ENCODE data around the gene PRKCH. TPM values are rescaled to one million over a fixed set of nuclear protein-coding genes. Genes with fewer than 3 reads are reported as not detected.

PRKCH gene
- polyA plus RNA-seq, 1 donor from 2014 or later = 2.0 TPM

DNA sequence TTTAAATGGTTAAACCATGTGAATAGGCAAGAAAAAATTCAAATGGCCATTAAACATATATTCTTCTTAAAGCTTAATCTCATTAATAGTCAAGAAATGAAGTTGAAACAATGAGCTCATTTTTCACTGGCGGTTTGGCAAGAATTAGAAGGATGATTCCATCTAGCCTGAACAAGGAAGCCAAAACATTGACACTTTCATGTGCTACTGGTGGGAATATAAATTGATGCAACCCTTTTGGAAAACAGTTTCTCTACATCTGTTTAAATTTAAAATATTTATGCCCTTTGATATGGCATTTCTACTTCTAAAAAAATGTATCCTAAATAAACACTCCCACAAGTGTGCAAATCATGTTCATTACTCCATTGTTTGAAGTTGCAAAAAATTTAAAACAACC, 199.2 kb downstream of the PRKCH start:
- Histone ChIP-seq H3K9me3 (ENCODE audit: low read length) (no peaks in the 10 kb centered on the region), H4K20me1 (ENCODE audit: insufficient read depth) (no peaks in the 10 kb centered on the region), H3K4me2 (ENCODE audit: low read length) (no peak overlapping the region), H3K27ac (ENCODE audit: low read length) (no peak overlapping the region), H3F3A (ENCODE audit: insufficient read depth, low read length, poor library complexity, severe bottlenecking) (no peaks in the 10 kb centered on the region), H3K27me3 (ENCODE audit: insufficient read depth, low read depth, low read length) (no peaks in the 10 kb centered on the region), H3K9ac (ENCODE audit: low read length) (no peak overlapping the region), H3K36me3 (ENCODE audit: insufficient read depth, low read length) (no peaks in the 10 kb centered on the region), H3K4me3 (ENCODE audit: low read length) (no peak overlapping the region), H3K9me2 (ENCODE audit: insufficient read depth, low read length) (no peaks in the 10 kb centered on the region), H2AFZ (ENCODE audit: low read depth, low read length) (no peak overlapping the region), H3K79me2 (replicated peaks; ENCODE audit: insufficient read depth, low read length) (no peaks in the 10 kb centered on the region)
- TF ChIP-seq MXI1 (conservative IDR thresholded peaks at IDR 0.05; ENCODE audit: poor library complexity, severe bottlenecking) = no peak
- TF ChIP-seq SMC3 (conservative IDR thresholded peaks at IDR 0.05; ENCODE audit: poor library complexity) = no peak
- TF ChIP-seq, protein P1, sequence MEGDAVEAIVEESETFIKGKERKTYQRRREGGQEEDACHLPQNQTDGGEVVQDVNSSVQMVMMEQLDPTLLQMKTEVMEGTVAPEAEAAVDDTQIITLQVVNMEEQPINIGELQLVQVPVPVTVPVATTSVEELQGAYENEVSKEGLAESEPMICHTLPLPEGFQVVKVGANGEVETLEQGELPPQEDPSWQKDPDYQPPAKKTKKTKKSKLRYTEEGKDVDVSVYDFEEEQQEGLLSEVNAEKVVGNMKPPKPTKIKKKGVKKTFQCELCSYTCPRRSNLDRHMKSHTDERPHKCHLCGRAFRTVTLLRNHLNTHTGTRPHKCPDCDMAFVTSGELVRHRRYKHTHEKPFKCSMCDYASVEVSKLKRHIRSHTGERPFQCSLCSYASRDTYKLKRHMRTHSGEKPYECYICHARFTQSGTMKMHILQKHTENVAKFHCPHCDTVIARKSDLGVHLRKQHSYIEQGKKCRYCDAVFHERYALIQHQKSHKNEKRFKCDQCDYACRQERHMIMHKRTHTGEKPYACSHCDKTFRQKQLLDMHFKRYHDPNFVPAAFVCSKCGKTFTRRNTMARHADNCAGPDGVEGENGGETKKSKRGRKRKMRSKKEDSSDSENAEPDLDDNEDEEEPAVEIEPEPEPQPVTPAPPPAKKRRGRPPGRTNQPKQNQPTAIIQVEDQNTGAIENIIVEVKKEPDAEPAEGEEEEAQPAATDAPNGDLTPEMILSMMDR (IDR thresholded peaks at IDR 0.05; ENCODE audit: poor library complexity, severe bottlenecking) = no peak
- no peak for TF ChIP-seq EP300 (conservative IDR thresholded peaks at IDR 0.05; ENCODE audit: poor library complexity, severe bottlenecking)
- TF ChIP-seq POLR2AphosphoS5 (IDR thresholded peaks at IDR 0.05) = no peak
- no peak for TF ChIP-seq EZH2 (IDR thresholded peaks at IDR 0.05; ENCODE audit: borderline replicate concordance, insufficient read depth, low read length, poor library complexity, severe bottlenecking)
- TF ChIP-seq TAF1 (IDR thresholded peaks at IDR 0.05; ENCODE audit: low read depth) = no peak
- no peak for TF ChIP-seq RAD21 (conservative IDR thresholded peaks at IDR 0.05)
- TF ChIP-seq, protein P2, sequence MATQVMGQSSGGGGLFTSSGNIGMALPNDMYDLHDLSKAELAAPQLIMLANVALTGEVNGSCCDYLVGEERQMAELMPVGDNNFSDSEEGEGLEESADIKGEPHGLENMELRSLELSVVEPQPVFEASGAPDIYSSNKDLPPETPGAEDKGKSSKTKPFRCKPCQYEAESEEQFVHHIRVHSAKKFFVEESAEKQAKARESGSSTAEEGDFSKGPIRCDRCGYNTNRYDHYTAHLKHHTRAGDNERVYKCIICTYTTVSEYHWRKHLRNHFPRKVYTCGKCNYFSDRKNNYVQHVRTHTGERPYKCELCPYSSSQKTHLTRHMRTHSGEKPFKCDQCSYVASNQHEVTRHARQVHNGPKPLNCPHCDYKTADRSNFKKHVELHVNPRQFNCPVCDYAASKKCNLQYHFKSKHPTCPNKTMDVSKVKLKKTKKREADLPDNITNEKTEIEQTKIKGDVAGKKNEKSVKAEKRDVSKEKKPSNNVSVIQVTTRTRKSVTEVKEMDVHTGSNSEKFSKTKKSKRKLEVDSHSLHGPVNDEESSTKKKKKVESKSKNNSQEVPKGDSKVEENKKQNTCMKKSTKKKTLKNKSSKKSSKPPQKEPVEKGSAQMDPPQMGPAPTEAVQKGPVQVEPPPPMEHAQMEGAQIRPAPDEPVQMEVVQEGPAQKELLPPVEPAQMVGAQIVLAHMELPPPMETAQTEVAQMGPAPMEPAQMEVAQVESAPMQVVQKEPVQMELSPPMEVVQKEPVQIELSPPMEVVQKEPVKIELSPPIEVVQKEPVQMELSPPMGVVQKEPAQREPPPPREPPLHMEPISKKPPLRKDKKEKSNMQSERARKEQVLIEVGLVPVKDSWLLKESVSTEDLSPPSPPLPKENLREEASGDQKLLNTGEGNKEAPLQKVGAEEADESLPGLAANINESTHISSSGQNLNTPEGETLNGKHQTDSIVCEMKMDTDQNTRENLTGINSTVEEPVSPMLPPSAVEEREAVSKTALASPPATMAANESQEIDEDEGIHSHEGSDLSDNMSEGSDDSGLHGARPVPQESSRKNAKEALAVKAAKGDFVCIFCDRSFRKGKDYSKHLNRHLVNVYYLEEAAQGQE (IDR thresholded peaks at IDR 0.05; ENCODE audit: borderline replicate concordance) = no peak

DNA sequence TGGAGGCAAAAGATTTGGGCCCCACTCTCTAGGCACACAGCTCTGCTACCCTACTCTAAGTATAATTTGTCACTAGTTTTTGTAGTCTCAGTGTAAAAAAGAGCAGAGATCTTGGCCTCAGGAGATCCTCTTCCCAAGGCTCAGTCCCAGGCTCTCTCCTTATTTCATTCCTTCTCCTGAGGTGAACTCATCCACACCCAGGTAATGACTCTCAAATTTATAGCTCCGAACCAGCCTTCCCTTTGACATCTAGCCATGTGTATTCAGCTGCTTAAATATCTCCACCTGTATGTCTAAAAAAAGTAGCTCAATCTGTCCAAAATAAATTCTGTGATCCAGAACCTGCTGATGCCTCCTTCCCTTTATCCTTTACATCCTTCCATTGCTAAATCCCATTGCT, 200.4 kb downstream of the PRKCH start:
- H3K4me3 ChIP-seq (ENCODE audit: low read length) = no peak overlapping the region
- H3K27me3 ChIP-seq (ENCODE audit: insufficient read depth, low read depth, low read length) = no peaks in the 10 kb centered on the region
- H3K27ac ChIP-seq (ENCODE audit: low read length) = no peak overlapping the region
- no peaks in the 10 kb centered on the region for H3F3A ChIP-seq (ENCODE audit: insufficient read depth, low read length, poor library complexity, severe bottlenecking)
- no peaks in the 10 kb centered on the region for H3K36me3 ChIP-seq (ENCODE audit: insufficient read depth, low read length)
- H3K9me3 ChIP-seq (ENCODE audit: low read length) = no peaks in the 10 kb centered on the region
- H3K79me2 ChIP-seq (replicated peaks; ENCODE audit: insufficient read depth, low read length) = no peaks in the 10 kb centered on the region
- no peaks in the 10 kb centered on the region for H3K9me2 ChIP-seq (ENCODE audit: insufficient read depth, low read length)
- no peak overlapping the region for H3K9ac ChIP-seq (ENCODE audit: low read length)
- no peak overlapping the region for H2AFZ ChIP-seq (ENCODE audit: low read depth, low read length)
- H3K4me2 ChIP-seq (ENCODE audit: low read length) = no peak overlapping the region
- H4K20me1 ChIP-seq (ENCODE audit: insufficient read depth) = no peaks in the 10 kb centered on the region
- no peak for TF ChIP-seq EZH2 (IDR thresholded peaks at IDR 0.05; ENCODE audit: borderline replicate concordance, insufficient read depth, low read length, poor library complexity, severe bottlenecking)

DNA sequence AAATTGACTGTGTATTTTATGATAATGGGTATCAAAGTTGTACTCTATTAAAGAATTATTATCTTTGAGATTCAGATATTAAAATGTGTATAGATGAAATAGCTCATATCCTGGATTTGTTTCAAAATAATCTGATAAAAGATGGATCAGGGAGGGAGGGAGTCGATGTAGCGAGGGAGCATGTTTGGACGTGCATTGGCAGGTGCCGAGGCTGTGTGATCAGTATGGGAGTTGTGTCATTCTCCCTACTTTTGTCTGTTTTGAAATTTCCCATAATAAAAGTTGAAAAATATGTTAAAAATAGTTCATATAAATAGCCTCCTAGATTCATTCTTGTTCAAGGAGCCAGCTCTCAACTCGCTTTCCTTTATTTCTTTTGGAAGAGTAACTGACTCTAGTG, 202.4 kb downstream of the PRKCH start:
- H2AFZ ChIP-seq (ENCODE audit: low read depth, low read length) = no peak overlapping the region
- no peaks in the 10 kb centered on the region for H3K9me3 ChIP-seq (ENCODE audit: low read length)
- no peak for TF ChIP-seq SMC3 (conservative IDR thresholded peaks at IDR 0.05; ENCODE audit: poor library complexity)
- no peak for TF ChIP-seq TAF1 (IDR thresholded peaks at IDR 0.05; ENCODE audit: low read depth)
- TF ChIP-seq, protein P2 (IDR thresholded peaks at IDR 0.05; ENCODE audit: borderline replicate concordance) = no peak
- no peak for TF ChIP-seq EP300 (conservative IDR thresholded peaks at IDR 0.05; ENCODE audit: poor library complexity, severe bottlenecking)
- H3K9ac ChIP-seq (ENCODE audit: low read length) = no peak overlapping the region
- H3K4me3 ChIP-seq (ENCODE audit: low read length) = no peak overlapping the region
- no peaks in the 10 kb centered on the region for H3K79me2 ChIP-seq (replicated peaks; ENCODE audit: insufficient read depth, low read length)
- no peaks in the 10 kb centered on the region for H3K27me3 ChIP-seq (ENCODE audit: insufficient read depth, low read depth, low read length)
- no peak overlapping the region for H3K4me2 ChIP-seq (ENCODE audit: low read length)
- H3K27ac ChIP-seq (ENCODE audit: low read length) = no peak overlapping the region
- H4K20me1 ChIP-seq (ENCODE audit: insufficient read depth) = no peaks in the 10 kb centered on the region
- no peaks in the 10 kb centered on the region for H3F3A ChIP-seq (ENCODE audit: insufficient read depth, low read length, poor library complexity, severe bottlenecking)
- H3K9me2 ChIP-seq (ENCODE audit: insufficient read depth, low read length) = no peaks in the 10 kb centered on the region
- H3K36me3 ChIP-seq (ENCODE audit: insufficient read depth, low read length) = no peaks in the 10 kb centered on the region
